ENCODE measurements around the gene ADGRD2. TPM values are rescaled to one million over a fixed set of nuclear protein-coding genes. Genes with fewer than 3 reads are reported as not detected.

ADGRD2 gene
- total RNA-seq, 1 experiment from 2014 or later = not detected

DNA sequence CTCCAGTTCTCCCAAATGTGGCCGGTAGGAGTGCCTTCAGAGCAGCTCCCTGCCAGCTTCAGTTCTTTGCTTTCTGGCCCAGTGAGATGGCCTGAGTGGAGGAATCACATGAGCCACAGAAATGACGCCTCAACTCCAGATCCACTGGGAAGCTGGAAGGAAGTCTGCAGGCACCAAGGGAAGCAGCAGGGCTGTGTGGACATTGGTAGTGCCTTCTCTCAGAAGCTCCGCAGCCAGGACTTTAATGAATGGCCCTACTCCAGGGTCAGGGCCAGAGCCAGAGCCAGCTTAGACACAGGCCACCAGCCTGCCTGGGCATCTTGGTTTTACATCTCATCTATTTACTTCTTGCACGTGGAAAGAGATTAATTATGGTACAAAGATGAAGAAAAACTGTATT, 23.0 kb upstream of the ADGRD2 start:
- no peak overlapping the region for H3K4me2 ChIP-seq (ENCODE audit: low read depth, low read length, poor library complexity, severe bottlenecking)
- H3K27me3 ChIP-seq (ENCODE audit: low read length) = no peaks in the 10 kb centered on the region
- no peak overlapping the region for H3K4me3 ChIP-seq (ENCODE audit: low read length)
- no peak overlapping the region for H3K9ac ChIP-seq (ENCODE audit: low read length)
- no peak overlapping the region for H2AFZ ChIP-seq (ENCODE audit: low read length)
- no peak for DNase-seq
- no peaks in the 10 kb centered on the region for H3K4me1 ChIP-seq (ENCODE audit: low read length)
- no peaks in the 10 kb centered on the region for H3K9me2 ChIP-seq (replicated peaks; ENCODE audit: insufficient read depth, low read length)
- H3K9me3 ChIP-seq (ENCODE audit: low read length) = no peaks in the 10 kb centered on the region
- no peak overlapping the region for H3K27ac ChIP-seq (ENCODE audit: low read length)
- no peaks in the 10 kb centered on the region for H3K79me2 ChIP-seq (ENCODE audit: low read length)
- H3K36me3 ChIP-seq (ENCODE audit: insufficient read depth, low read length) = no peaks in the 10 kb centered on the region
- no peaks in the 10 kb centered on the region for H4K20me1 ChIP-seq (ENCODE audit: insufficient read depth, low read depth, low read length)

DNA sequence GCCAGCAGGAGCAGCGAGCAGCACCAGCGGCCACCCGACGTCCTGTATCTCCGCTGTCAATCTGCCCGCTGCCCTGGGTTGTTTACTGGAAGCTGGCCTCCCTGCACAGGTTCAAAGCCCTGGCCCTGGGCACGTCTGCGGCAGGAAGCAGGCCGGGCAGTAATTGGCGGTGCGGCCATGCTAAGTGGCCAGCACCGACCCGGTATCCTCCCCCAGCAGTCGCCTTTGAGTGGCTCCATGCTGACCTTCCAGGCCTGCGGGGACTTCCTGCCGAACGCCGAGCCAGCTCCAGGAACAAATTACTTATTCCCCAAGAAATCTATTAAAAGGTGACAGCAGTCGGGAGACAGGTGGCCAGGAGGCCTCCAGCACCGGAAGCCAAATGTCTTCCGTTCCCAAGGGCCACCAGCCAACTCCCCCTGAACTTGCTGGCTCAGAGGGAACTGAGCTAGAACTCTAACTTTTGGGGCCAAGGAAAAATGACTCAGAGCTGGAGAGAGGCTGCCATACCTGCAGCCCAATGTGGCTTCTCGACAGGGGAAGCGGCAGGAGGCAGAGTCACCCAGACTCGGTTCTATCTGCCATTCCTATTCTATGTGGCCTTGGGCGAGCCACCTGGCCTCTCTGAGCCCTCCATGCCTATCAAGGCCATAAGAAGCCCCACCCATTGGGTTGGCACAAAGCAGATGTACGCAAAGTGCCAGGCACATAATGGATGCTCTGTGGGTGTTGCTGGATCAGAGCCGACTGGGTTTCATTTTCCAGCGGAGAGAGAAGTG, 21.3 kb upstream of the ADGRD2 start:
- DNase-seq = no peak
- no peak overlapping the region for H3K4me3 ChIP-seq (ENCODE audit: low read length)
- no peaks in the 10 kb centered on the region for H3K27me3 ChIP-seq (ENCODE audit: low read length)
- no peak overlapping the region for H2AFZ ChIP-seq (ENCODE audit: low read length)
- H3K9me3 ChIP-seq (ENCODE audit: low read length) = no peaks in the 10 kb centered on the region
- H3K9ac ChIP-seq (ENCODE audit: low read length) = no peak overlapping the region
- no peaks in the 10 kb centered on the region for H3K9me2 ChIP-seq (replicated peaks; ENCODE audit: insufficient read depth, low read length)
- no peaks in the 10 kb centered on the region for H3K36me3 ChIP-seq (ENCODE audit: insufficient read depth, low read length)
- no peaks in the 10 kb centered on the region for H4K20me1 ChIP-seq (ENCODE audit: insufficient read depth, low read depth, low read length)
- no peaks in the 10 kb centered on the region for H3K79me2 ChIP-seq (ENCODE audit: low read length)
- H3K4me2 ChIP-seq (ENCODE audit: low read depth, low read length, poor library complexity, severe bottlenecking) = no peak overlapping the region
- H3K4me1 ChIP-seq (ENCODE audit: low read length) = no peaks in the 10 kb centered on the region
- no peak overlapping the region for H3K27ac ChIP-seq (ENCODE audit: low read length)

GRCh38 chr9:124429530-124429867, 20.8 kb upstream of the ADGRD2 start:
- Histone ChIP-seq H3K9me2 (replicated peaks; ENCODE audit: insufficient read depth, low read length) (no peaks in the 10 kb centered on the region), H3K4me1 (ENCODE audit: low read length) (no peaks in the 10 kb centered on the region), H3K27me3 (ENCODE audit: low read length) (no peaks in the 10 kb centered on the region), H3K4me3 (ENCODE audit: low read length) (no peak overlapping the region), H3K36me3 (ENCODE audit: insufficient read depth, low read length) (no peaks in the 10 kb centered on the region), H3K79me2 (ENCODE audit: low read length) (no peaks in the 10 kb centered on the region), H3K9me3 (ENCODE audit: low read length) (no peaks in the 10 kb centered on the region), H3K27ac (ENCODE audit: low read length) (no peak overlapping the region), H3K4me2 (ENCODE audit: low read depth, low read length, poor library complexity, severe bottlenecking) (no peak overlapping the region), H3K9ac (ENCODE audit: low read length) (no peak overlapping the region), H4K20me1 (ENCODE audit: insufficient read depth, low read depth, low read length) (no peaks in the 10 kb centered on the region), H2AFZ (ENCODE audit: low read length) (no peak overlapping the region)
- DNase-seq = no peak

GRCh38 chr9:124436320-124436719, 13.9 kb upstream of the ADGRD2 start:
- no peaks in the 10 kb centered on the region for H3K27me3 ChIP-seq (ENCODE audit: low read length)
- no peak overlapping the region for H3K9ac ChIP-seq (ENCODE audit: low read length)
- H3K9me2 ChIP-seq (replicated peaks; ENCODE audit: insufficient read depth, low read length) = no peaks in the 10 kb centered on the region
- H3K4me2 ChIP-seq (ENCODE audit: low read depth, low read length, poor library complexity, severe bottlenecking) = no peak overlapping the region
- H3K27ac ChIP-seq (ENCODE audit: low read length) = no peak overlapping the region
- no peaks in the 10 kb centered on the region for H3K79me2 ChIP-seq (ENCODE audit: low read length)
- H3K4me3 ChIP-seq (ENCODE audit: low read length) = no peak overlapping the region
- no peak for DNase-seq
- H2AFZ ChIP-seq (ENCODE audit: low read length) = no peak overlapping the region
- no peaks in the 10 kb centered on the region for H3K9me3 ChIP-seq (ENCODE audit: low read length)
- no peaks in the 10 kb centered on the region for H3K4me1 ChIP-seq (ENCODE audit: low read length)
- H3K36me3 ChIP-seq (ENCODE audit: insufficient read depth, low read length) = no peaks in the 10 kb centered on the region
- no peaks in the 10 kb centered on the region for H4K20me1 ChIP-seq (ENCODE audit: insufficient read depth, low read depth, low read length)

DNA sequence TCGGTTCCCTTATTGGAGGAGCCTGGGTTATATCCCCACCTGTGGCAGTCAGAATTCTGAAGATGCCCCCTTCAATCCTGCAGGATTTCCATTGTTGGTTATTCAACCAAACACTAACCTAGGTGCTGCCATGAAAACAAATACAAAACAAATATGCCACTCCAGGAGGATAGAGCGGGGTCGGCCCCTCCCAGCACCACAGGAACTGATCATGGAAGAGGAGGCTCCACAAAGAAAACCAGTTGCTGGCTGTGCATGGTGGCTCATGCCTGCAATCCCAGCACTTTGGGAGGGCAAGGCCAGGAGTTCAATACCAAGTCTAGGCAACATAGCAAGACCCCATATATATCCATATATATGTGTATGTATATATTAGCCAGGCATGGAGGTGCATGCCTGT, 13.2 kb upstream of the ADGRD2 start:
- Histone ChIP-seq H3K4me3 (ENCODE audit: low read length) (no peak overlapping the region), H2AFZ (ENCODE audit: low read length) (no peak overlapping the region), H3K9me2 (replicated peaks; ENCODE audit: insufficient read depth, low read length) (no peaks in the 10 kb centered on the region), H3K79me2 (ENCODE audit: low read length) (no peaks in the 10 kb centered on the region), H3K27me3 (ENCODE audit: low read length) (no peaks in the 10 kb centered on the region), H3K4me2 (ENCODE audit: low read depth, low read length, poor library complexity, severe bottlenecking) (no peak overlapping the region), H3K9me3 (ENCODE audit: low read length) (no peaks in the 10 kb centered on the region), H4K20me1 (ENCODE audit: insufficient read depth, low read depth, low read length) (no peaks in the 10 kb centered on the region), H3K36me3 (ENCODE audit: insufficient read depth, low read length) (no peaks in the 10 kb centered on the region), H3K9ac (ENCODE audit: low read length) (no peak overlapping the region), H3K27ac (ENCODE audit: low read length) (no peak overlapping the region), H3K4me1 (ENCODE audit: low read length) (no peaks in the 10 kb centered on the region)
- DNase-seq = no peak

GRCh38 chr9:124438091-124438490, 12.2 kb upstream of the ADGRD2 start:
- Histone ChIP-seq H3K27me3 (ENCODE audit: low read length) (no peaks in the 10 kb centered on the region), H3K4me3 (ENCODE audit: low read length) (no peak overlapping the region), H3K36me3 (ENCODE audit: insufficient read depth, low read length) (no peaks in the 10 kb centered on the region), H3K27ac (ENCODE audit: low read length) (no peak overlapping the region), H4K20me1 (ENCODE audit: insufficient read depth, low read depth, low read length) (no peaks in the 10 kb centered on the region), H3K4me1 (ENCODE audit: low read length) (no peaks in the 10 kb centered on the region), H2AFZ (ENCODE audit: low read length) (no peak overlapping the region), H3K4me2 (ENCODE audit: low read depth, low read length, poor library complexity, severe bottlenecking) (no peak overlapping the region), H3K9ac (ENCODE audit: low read length) (no peak overlapping the region), H3K79me2 (ENCODE audit: low read length) (no peaks in the 10 kb centered on the region), H3K9me3 (ENCODE audit: low read length) (no peaks in the 10 kb centered on the region), H3K9me2 (replicated peaks; ENCODE audit: insufficient read depth, low read length) (no peaks in the 10 kb centered on the region)
- no peak for DNase-seq

DNA sequence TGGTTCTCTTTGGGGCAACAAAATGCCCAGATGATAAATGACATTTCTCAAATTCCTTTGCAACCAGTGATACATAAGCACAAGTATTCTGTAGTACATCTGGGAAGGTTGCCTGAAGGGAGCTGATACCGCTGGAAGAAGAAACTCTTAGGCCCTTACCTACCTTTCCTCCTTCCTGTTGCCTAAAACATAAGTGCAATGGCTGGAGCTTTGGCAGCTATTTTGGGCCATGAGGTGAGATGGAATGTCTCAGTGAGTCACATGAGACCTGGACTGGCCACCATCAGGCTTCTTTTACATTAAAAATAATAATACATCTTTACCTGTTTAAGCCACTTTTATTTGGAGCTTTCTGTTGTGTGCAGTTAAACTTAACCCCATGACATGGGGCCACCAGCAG, 11.2 kb upstream of the ADGRD2 start:
- no peak overlapping the region for H2AFZ ChIP-seq (ENCODE audit: low read length)
- H3K27ac ChIP-seq (ENCODE audit: low read length) = no peak overlapping the region
- H3K79me2 ChIP-seq (ENCODE audit: low read length) = no peaks in the 10 kb centered on the region
- no peak overlapping the region for H3K4me2 ChIP-seq (ENCODE audit: low read depth, low read length, poor library complexity, severe bottlenecking)
- DNase-seq = no peak
- H3K4me3 ChIP-seq (ENCODE audit: low read length) = no peak overlapping the region
- no peak overlapping the region for H3K9ac ChIP-seq (ENCODE audit: low read length)
- no peaks in the 10 kb centered on the region for H3K4me1 ChIP-seq (ENCODE audit: low read length)
- H3K9me2 ChIP-seq (replicated peaks; ENCODE audit: insufficient read depth, low read length) = no peaks in the 10 kb centered on the region
- no peaks in the 10 kb centered on the region for H3K27me3 ChIP-seq (ENCODE audit: low read length)
- no peaks in the 10 kb centered on the region for H3K36me3 ChIP-seq (ENCODE audit: insufficient read depth, low read length)
- no peaks in the 10 kb centered on the region for H4K20me1 ChIP-seq (ENCODE audit: insufficient read depth, low read depth, low read length)
- H3K9me3 ChIP-seq (ENCODE audit: low read length) = no peaks in the 10 kb centered on the region

DNA sequence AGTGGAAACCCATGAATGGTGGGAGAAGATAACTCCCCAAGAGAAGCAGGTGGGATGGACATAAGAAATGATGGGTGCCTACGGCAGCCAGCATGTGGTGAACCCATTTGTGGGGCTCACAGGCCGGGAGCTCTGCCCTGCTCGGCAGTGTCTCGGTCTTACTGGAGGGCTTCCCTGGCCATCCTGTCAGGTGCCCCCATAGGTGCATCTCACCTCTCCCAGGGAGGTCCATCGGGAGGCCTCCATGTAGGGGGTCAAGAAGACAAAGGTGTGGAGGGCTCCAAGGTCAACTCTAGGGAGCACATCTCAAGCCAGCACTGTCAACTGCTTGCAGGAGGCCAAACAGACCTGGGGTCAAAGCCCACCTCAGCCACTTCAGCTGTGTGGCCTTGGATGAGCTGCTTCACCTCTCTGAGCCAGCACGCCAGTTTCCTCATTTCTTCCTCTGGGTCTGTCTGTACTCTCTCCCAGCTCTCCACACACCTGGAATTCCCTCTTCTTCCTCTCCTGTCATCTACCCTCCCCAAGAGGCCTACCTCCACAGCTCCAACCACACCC, 10.5 kb upstream of the ADGRD2 start:
- Histone ChIP-seq H3K27me3 (ENCODE audit: low read length) (no peaks in the 10 kb centered on the region), H3K27ac (ENCODE audit: low read length) (no peak overlapping the region), H3K4me2 (ENCODE audit: low read depth, low read length, poor library complexity, severe bottlenecking) (no peak overlapping the region), H3K79me2 (ENCODE audit: low read length) (no peaks in the 10 kb centered on the region), H3K9me2 (replicated peaks; ENCODE audit: insufficient read depth, low read length) (no peaks in the 10 kb centered on the region), H3K9ac (ENCODE audit: low read length) (no peak overlapping the region), H3K4me3 (ENCODE audit: low read length) (no peak overlapping the region), H3K36me3 (ENCODE audit: insufficient read depth, low read length) (no peaks in the 10 kb centered on the region), H3K9me3 (ENCODE audit: low read length) (no peaks in the 10 kb centered on the region), H3K4me1 (ENCODE audit: low read length) (no peaks in the 10 kb centered on the region), H2AFZ (ENCODE audit: low read length) (no peak overlapping the region), H4K20me1 (ENCODE audit: insufficient read depth, low read depth, low read length) (no peaks in the 10 kb centered on the region)
- no peak for DNase-seq

Measured in Karpas-422 (cell line).